Measurements from ENCODE around the gene TMEM30A.

TMEM30A gene

DNA sequence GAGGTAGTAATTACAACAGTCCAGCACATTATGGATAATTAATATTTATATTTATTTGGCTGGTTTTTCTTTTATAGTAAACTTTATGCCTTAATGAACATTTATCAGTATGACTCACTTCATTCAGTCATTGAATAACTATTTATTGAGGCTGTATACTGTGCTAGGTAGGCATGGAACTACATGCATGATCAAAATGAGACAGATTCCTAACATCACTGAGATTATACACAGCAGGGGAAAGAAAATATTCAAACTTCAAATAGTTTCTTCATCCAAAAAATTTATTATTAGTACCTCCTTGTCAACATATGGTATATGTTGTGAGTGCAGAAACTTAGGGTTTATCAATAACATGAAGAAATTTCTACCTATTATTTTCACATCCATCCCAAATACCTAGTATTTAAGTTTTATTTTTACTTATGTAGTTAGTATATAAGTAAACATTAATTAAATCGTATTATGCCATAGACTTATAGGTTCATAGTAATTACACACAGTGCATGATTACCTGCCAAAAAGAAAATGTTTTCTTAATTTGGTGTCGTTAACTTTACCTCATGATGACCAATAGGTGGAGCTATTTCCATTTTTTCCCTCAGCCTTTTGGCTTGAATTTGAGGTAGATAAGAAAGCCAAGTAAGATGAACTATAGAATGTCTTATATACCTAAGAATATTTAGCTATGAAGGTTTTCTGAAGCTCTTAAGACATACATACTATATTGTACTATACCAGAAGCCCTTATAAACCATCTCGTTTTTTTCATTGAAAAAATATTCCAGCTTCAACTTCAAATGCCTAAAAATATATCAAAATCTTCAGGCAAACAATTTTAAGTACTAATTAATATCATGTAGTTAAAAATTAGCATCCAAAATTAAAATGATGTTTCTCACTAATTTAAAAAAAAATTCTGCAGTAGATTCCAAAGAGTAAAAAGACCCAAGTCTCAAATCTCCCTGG, 12.5 kb upstream of the TMEM30A start:
- peak; percentile 62 for TF ChIP-seq CTCF (IDR thresholded peaks at IDR 0.05; ENCODE audit: control extremely low read depth, extremely low read depth, low read depth, missing control alignments)
- POLR2A ChIA-PET = no interaction called here
- DNase-seq (ENCODE audit: extremely low spot score) = peak; percentile 39
- CTCF ChIA-PET = interaction anchor here (0.6 to 2.6 kb wide), 27 partner anchors 9 to 306 kb away, joined by 3 to 25 read pairs (median 4); no protein-coding TSS in a partner anchor

- DNase-seq (ENCODE audit: extremely low spot score) = no peak
- TF ChIP-seq CTCF (IDR thresholded peaks at IDR 0.05; ENCODE audit: control extremely low read depth, extremely low read depth, low read depth, missing control alignments) = no peak
- CTCF ChIA-PET = no interaction called here
- POLR2A ChIA-PET = no interaction called here
Observed at GRCh38 chr6:75292555-75292954, 8.0 kb upstream of the TMEM30A start.

- no peak for TF ChIP-seq CTCF (IDR thresholded peaks at IDR 0.05; ENCODE audit: control extremely low read depth, extremely low read depth, low read depth, missing control alignments)
- POLR2A ChIA-PET = no interaction called here
- CTCF ChIA-PET = no interaction called here
- no peak for DNase-seq (ENCODE audit: extremely low spot score)
Observed at GRCh38 chr6:75291744-75292143, 7.2 kb upstream of the TMEM30A start.

DNA sequence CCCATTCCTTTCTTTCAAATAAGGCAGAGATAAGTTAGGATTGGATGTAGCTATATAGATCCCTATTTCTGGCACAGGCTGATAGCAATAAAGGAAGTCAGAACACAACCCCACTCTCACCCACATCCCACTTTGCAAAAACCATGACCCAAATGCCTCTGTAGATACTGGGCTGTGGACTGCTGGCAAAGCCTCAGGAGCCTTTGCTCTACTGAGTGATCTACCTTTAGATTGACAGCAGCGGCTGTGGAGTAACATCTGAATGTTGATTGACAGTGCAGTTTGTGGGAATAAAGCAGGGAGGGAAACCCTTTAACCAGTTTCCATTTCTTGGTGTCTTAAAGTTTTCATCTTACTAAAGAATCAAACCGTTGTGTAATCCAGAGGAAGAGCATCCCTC, 6.7 kb upstream of the TMEM30A start:
- POLR2A ChIA-PET = no interaction called here
- TF ChIP-seq CTCF (IDR thresholded peaks at IDR 0.05; ENCODE audit: control extremely low read depth, extremely low read depth, low read depth, missing control alignments) = no peak
- DNase-seq (ENCODE audit: extremely low spot score) = no peak
- CTCF ChIA-PET = no interaction called here

DNA sequence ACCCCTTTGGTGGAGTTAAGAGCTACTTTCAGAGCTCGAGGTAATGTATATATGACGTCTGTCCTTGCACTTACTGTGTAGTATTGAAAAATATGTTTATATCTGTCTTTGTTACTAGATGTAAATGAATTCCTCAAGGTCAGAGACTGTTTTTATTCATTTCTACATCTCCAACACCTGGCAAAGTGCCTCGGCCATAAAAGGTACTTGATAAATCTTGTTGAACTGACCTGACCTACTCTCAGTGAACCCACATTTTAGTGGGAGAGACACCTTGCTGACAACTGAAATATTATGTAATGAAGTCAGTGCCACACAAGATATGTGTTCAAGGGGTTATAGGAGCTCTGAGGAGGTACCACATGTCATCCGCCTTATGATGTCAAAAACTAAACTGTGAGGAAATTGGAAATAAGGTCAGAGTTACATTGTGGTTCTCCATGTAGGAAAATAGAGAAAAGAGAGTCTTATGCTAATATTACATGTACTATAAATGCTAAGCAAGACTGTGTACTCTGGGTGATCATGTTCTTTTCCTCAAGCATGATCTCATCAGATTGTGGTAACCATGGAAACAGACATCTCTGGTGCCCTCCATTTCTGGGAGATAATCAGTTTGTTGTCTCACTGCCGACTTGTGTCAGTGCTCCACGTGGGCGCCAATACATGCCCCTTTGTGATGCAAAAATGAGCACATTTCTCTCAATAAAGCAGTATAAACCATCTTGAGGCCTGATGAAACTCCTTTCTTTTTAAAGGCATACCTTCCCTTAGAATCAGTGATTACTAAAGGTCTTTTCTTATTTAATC, 5.7 kb upstream of the TMEM30A start:
- no peak for TF ChIP-seq CTCF (IDR thresholded peaks at IDR 0.05; ENCODE audit: control extremely low read depth, extremely low read depth, low read depth, missing control alignments)
- ChIA-PET POLR2A (no interaction called here), CTCF (interaction anchor here (1.5 kb wide), 1 partner anchor 10 kb away, joined by 6 read pairs; no protein-coding TSS in a partner anchor)

GRCh38 chr6:75288023-75288422, 3.4 kb upstream of the TMEM30A start:
- ChIA-PET CTCF (interaction anchor here (1.5 kb wide), 1 partner anchor 9 kb away, joined by 4 read pairs; no protein-coding TSS in a partner anchor), POLR2A (no interaction called here)
- DNase-seq (ENCODE audit: extremely low spot score) = no peak
- TF ChIP-seq CTCF (IDR thresholded peaks at IDR 0.05; ENCODE audit: control extremely low read depth, extremely low read depth, low read depth, missing control alignments) = no peak

More for the DNA sequence above, 5.7 kb upstream of the TMEM30A start:
- DNase-seq (ENCODE audit: extremely low spot score) = no peak

All from GM10248 (cell line).